Measurements from ENCODE around the gene PLCL1. TPM values are rescaled to one million over a fixed set of nuclear protein-coding genes. Genes with fewer than 3 reads are reported as not detected.
"Not testable (repeated sequence)": the region's sequence is repeated elsewhere in the genome, so short reads cannot be mapped to it uniquely, and the experiment has no call there.

The PLCL1 gene
- total RNA-seq, 1 donor from 2014 or later = 1.0 TPM

DNA sequence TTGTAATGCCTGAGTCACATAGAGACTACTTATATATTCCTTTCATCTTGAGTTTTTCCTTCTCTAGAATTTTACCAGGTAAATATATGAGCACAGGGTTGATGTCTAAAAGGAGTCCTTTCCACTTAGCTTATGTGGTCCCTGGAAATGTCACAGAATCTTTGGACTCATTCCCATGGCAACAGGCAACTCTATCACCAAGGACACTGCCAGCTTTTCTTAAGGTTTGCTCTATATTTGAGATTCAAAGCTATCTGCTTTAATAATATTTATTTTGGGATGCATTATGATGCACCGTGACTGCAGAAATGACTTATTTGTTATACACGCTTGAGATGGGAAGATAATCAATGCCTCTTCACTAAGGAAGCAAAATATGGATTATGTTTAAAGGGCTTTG is 363.0 kb downstream of the PLCL1 start:
- DNase-seq (ENCODE audit: low read depth in 2 of 2) = no peak

DNA sequence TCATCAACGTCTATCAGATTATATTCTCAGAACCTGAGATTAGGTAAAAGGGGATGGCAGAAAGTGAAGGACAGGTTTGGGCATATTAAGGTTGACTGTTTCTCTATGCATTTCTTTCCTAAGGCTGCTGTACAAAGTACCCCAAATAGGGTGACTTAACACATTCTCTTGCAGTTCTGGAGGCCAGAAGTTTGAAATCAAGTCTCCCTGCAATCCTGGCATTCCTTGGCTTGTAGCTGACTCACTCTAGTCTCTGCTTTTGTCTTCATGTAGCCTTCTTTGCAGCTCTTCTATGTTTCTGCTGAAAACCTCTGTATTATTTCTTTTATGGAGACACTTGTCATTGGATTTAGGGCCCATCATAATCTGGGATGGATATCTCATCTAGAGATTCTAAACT is 364.3 kb downstream of the PLCL1 start:
- no peak for DNase-seq (ENCODE audit: low read depth in 2 of 2)

DNA sequence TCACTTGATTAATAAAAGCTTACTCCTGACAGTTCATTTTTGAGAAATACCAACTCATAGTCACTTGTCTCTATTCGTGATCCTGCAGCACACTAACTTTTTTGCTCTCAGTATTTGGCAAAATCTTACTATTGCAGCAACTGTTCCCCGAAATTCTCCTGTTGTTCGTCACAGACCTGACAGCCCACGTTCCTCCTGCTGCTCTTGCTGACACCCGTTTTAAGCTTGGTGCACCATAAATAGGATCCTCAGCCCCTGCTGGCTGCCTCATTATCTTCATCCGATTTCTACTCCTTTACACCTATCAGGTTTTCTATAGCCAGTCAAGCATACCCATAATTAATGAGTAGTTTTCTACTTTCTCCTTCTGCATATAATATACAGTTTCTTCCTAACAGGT is 368.8 kb downstream of the PLCL1 start:
- no peak for DNase-seq (ENCODE audit: low read depth in 2 of 2)

DNA sequence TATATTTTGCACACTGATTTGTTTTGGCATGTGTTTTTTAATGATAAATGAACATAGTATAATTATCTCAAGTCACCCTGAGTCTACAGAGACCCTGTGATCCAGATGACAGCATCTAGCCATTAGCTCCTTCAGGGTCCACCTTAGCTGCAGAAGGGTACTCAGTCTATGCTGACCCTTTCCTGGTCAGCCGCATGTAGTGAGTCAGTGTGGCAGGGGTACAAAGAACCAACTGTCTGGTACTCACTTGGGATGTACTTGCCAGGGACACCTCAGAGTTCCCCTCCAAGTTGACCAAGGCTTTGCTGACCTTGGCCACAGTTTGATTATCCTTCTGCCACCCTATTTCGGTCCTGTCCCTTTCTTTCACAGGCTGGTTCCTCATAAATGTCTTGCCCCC is 369.5 kb downstream of the PLCL1 start:
- no peak for DNase-seq (ENCODE audit: low read depth in 2 of 2)

DNA sequence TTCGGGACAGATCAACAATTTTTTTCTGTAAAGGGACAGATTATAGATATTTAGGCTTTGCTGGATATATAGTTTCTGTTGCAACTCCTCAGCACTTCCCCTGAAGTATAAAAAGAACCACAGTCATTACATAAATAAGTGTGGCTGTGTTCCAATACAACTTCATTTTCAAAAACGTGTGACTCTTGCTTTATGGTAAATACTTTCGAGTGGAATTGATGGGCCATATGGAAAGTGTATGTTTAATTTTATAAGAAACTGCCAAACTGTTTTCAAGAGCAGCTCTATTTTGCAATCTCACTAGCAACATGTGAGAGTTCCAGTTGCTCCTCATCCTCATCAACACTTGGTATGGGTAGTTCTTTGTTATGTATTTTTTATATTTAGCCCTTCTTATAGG is 370.9 kb downstream of the PLCL1 start:
- DNase-seq (ENCODE audit: low read depth in 2 of 2) = no peak

DNA sequence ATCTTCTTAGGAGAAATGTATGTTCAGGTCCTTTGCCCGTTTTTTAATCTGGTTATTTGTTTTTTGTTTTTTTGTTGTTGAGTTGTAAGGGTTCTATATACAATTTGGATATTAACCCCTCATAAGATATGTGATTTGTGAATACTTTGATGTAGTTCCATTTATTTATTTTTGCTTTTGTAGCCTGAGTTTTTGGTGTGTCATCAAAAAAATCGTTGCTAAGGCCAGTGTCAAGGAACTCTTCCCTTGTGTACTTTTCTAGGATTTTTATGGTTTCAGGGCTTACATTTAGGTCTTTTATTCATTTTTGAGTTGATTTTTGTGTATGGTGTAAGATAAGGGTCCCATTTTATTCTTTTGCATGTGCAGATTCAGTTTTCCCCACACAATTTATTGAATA is 372.6 kb downstream of the PLCL1 start:
- no peak for DNase-seq (ENCODE audit: low read depth in 2 of 2)

DNA sequence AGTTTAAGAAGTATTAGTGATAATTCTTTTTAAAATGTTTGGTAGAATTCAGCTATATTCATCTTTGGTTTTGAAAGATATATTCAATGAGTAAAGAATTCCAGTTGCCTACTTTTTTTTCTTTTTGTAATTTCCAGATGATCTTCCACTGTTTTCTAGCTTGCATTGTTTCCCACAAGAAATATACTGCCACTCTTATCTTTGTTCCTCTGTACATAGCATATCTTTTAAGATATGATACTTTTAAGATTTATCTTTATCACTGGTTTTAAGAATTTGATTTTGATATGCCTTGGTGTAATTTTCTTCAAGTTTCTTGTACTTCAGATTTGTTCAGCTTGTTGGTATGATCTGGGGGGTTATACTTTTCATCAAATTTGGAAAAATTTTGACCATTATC is 374.4 kb downstream of the PLCL1 start:
- no peak for DNase-seq (ENCODE audit: low read depth in 2 of 2)

DNA sequence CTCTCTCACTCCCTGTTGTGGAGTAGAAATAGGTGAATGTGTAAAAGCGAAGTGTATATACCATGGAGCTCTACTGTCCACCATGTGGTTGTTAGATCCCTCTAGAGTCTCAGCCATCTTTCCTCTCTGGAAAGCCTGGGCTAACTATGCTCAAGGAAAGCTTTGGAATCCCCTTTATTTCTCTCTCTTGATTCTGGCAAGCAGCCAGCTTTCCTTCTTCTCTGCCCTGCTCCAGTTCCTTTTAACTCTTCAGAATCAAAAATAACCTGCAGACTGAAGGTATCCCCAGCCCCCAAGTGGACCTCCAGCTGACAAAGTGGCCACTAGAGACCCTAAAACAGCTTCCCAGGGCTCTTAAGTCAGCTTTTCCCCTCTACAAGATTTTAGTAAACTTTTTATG is 381.9 kb downstream of the PLCL1 start:
- no peak for DNase-seq (ENCODE audit: low read depth in 2 of 2)

DNA sequence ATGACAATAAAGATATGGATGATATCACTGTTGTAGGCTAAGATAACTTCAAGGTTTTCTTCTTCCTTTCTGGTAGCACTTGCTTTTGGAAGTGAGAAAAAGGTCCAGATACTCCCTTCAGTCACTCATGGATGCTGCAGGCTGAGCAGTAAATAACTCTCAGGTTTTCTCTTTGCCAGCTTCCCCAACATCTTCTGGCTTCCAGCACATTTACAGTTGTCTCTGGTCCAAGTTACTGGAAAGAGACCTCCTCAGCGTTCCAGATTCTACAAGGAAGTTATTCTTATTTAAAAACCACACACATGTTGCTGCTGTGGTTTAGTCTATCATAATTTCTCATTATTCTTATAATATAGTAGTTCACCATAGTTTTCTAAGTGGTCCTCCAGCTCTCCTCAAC is 383.4 kb downstream of the PLCL1 start:
- DNase-seq (ENCODE audit: low read depth in 2 of 2) = no peak

DNA sequence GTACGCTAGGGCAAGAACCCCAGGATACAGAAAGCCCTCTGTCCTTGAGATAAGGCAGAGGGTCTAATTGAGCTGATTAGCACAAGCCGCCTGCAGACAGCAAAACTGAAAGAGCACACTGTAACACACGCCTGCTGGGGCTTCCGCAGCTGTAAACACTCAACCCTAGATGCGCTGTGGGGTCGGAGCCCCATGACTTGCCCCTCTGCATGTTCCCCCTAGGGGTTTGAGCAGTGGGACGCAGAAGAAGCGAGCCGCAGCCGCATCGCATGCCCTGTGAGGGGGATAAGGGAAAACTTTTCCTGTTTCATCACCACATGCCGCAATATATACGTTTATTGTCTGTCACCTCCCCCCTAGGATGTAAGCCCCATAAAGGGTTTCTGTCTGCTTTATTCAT is 384.6 kb downstream of the PLCL1 start:
- DNase-seq (ENCODE audit: low read depth in 2 of 2) = no peak

DNA sequence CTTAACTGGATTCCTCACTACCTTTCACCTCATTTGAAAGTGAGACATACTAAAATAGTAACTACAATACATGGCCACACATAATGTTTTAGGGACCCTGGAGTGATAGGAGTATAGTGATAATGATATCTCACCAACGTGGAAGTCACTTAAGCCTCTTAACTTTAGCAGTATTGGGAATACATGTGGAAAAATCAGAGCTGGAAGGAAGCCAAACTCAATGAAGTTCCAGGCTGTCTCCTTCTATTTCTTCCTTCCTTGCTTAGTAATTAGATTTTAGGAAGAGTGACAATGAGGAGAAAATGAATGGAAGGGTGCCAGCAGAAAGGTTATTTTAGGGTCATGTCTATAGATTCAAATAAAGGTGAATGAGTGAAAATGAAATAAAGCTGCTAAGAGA is 387.3 kb downstream of the PLCL1 start:
- no peak for DNase-seq (ENCODE audit: low read depth in 2 of 2)

DNA sequence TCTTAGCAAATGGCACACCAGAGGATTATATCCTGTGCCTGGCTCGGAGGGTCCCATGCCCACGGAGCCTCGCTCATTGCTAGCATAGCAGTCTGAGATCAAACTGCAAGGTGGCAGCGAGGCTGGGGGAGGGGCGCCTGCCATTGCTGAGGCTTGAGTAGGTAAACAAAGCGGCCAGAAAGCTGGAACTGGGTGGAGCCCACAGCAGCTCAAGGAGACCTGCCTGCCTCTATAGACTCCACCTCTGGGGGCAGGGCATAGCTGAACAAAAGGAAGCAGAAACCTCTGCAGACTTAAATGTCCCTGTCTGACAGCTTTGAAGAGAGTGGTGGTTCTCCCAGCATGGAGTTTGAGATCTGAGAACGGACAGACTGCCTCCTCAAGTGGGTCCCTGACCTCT is 392.2 kb downstream of the PLCL1 start:
- DNase-seq (ENCODE audit: low read depth in 2 of 2) = not testable (repeated sequence)

Other genes starting within 250 kb of the PLCL1 start
- 9.8 and 10.6 TPM in 2 replicates for gene RFTN2, start 129.0 kb upstream of the PLCL1 start, total RNA-seq
- 4.1 and 6.8 TPM in 2 replicates for gene MARS2, start 99.2 kb upstream of the PLCL1 start, total RNA-seq
- not detected in 2 replicates for gene BOLL, start 19.3 kb upstream of the PLCL1 start, total RNA-seq